H1 (cell line): ENCODE measurements around the gene NCK2. TPM values are rescaled to one million over a fixed set of nuclear protein-coding genes. Genes with fewer than 3 reads are reported as not detected.

ENCODE experiments used
- CTCF ChIA-PET: fragments of 300-600 bp; sonication (Branson Sonifier 250); formaldehyde crosslinking; loops from one replicate; lab custom pipeline; 2021; ENCODE audit not compliant: partially characterized antibody; lab: Charles Lee
- POLR2A ChIA-PET: fragments of 300-600 bp; sonication (Branson Sonifier 250); formaldehyde crosslinking; loops from one replicate; lab custom pipeline; 2021; ENCODE audit warnings: inconsistent platforms; ENCODE audit not compliant: partially characterized antibody; lab: Charles Lee
- DNase-seq, 2 experiments: peaks; one replicate each; pipeline versions ENCODE4 v3.0.0 to v3.0.0-alpha.2; 2010 to 2022; ENCODE audit warnings: low spot score in 2 of 2, low read depth in 1 of 2, mixed read lengths in 1 of 2
- FAIRE-seq: peaks from 2 replicates; lab custom pipeline; 2011; peaks lifted over from hg19 to GRCh38; lab: Jason Lieb, UNC
- H2AFZ ChIP-seq: 2 replicates; pipeline ENCODE4 v1.8.1; 2012; ENCODE audit warnings: low read length, inconsistent platforms
- H2AK5ac ChIP-seq: 2 replicates; pipeline ENCODE4 v1.6.1; 2013; ENCODE audit warnings: low read depth, low read length
- H2BK120ac ChIP-seq: replicated peaks from 2 replicates; pipeline ENCODE3; 2013; ENCODE audit warnings: low read depth, low read length, inconsistent platforms
- H2BK12ac ChIP-seq: 2 replicates; pipeline ENCODE4 v1.6.1; 2013; ENCODE audit warnings: low read depth, low read length
- H2BK15ac ChIP-seq: 2 replicates; pipeline ENCODE4 v1.6.1; 2013; ENCODE audit warnings: low read length
- H2BK20ac ChIP-seq: 2 replicates; pipeline ENCODE4 v1.6.1; 2013; ENCODE audit warnings: low read length
- H2BK5ac ChIP-seq: 2 replicates; pipeline ENCODE4 v1.6.1; 2013; ENCODE audit warnings: low read depth, low read length
- H3K14ac ChIP-seq: 2 replicates; pipeline ENCODE4 v1.6.1; 2013; ENCODE audit warnings: inconsistent platforms; ENCODE audit not compliant: insufficient read length
- H3K18ac ChIP-seq: 2 replicates; pipeline ENCODE4 v1.6.1; 2013; ENCODE audit warnings: low read length; ENCODE audit errors: extremely low read depth
- H3K23ac ChIP-seq: 2 replicates; pipeline ENCODE4 v1.6.1; 2013; ENCODE audit warnings: inconsistent platforms; ENCODE audit not compliant: insufficient read length
- H3K23me2 ChIP-seq: 2 replicates; pipeline ENCODE4 v1.6.1; 2013; ENCODE audit warnings: low read depth, low read length
- H3K27ac ChIP-seq: 2 replicates; pipeline ENCODE4 v1.6.1; 2011; ENCODE audit warnings: low read depth, low read length, inconsistent platforms
- H3K27me3 ChIP-seq, 4 experiments: replicated peaks in 1 of 4; 1 replicate in 1 of 4; 2 replicates in 3 of 4; pipeline versions ENCODE4 v1.6.1 to v1.8.1; 2011 to 2013; ENCODE audit warnings: low read length in 3 of 4, mild to moderate bottlenecking in 3 of 4, inconsistent platforms in 2 of 4, mixed read lengths in 2 of 4, moderate library complexity in 1 of 4; ENCODE audit not compliant: control insufficient read depth in 3 of 4, insufficient read depth in 3 of 4; ENCODE audit errors: extremely low read depth in 1 of 4
- H3K36me3 ChIP-seq, 4 experiments: 2 replicates each; pipeline versions ENCODE4 v1.6.1 to v1.8.1; 2011 to 2013; ENCODE audit warnings: mild to moderate bottlenecking in 4 of 4, low read length in 3 of 4, moderate library complexity in 2 of 4, control low read depth in 1 of 4, inconsistent platforms in 1 of 4; ENCODE audit not compliant: insufficient read depth in 4 of 4, control insufficient read depth in 2 of 4
- H3K4ac ChIP-seq: replicated peaks from 2 replicates; pipeline ENCODE3; 2013; ENCODE audit warnings: low read length, low read depth, mixed read lengths, inconsistent platforms; ENCODE audit not compliant: insufficient read length
- H3K4me1 ChIP-seq, 4 experiments: replicated peaks in 1 of 4; 1 replicate in 1 of 4; 2 replicates in 3 of 4; pipeline versions ENCODE4 v1.6.1 to v1.8.1; 2011 to 2013; ENCODE audit warnings: low read length in 3 of 4, inconsistent platforms in 2 of 4, mixed read lengths in 1 of 4; ENCODE audit not compliant: insufficient read depth in 4 of 4, control insufficient read depth in 3 of 4
- H3K4me2 ChIP-seq, 2 experiments: 2 replicates each; pipeline versions ENCODE4 v1.6.1 to v1.8.1; 2011 to 2013; ENCODE audit warnings: low read depth in 2 of 2, low read length in 2 of 2, control low read depth in 1 of 2, inconsistent platforms in 1 of 2, mild to moderate bottlenecking in 1 of 2; ENCODE audit not compliant: insufficient read depth in 1 of 2
- H3K4me3 ChIP-seq, 4 experiments: fragments of 200-600, 300-600 bp in 1 of 4; sonication (generic), shearing (Covaris generic), sonication (Bioruptor Twin) in 1 of 4; 2 replicates each; pipeline versions ENCODE4 v1.5.1 to v1.8.1; 2011 to 2016; ENCODE audit warnings: low read length in 4 of 4, low read depth in 3 of 4, control low read depth in 2 of 4, inconsistent platforms in 2 of 4, mild to moderate bottlenecking in 2 of 4, mixed read lengths in 1 of 4, moderate library complexity in 1 of 4; ENCODE audit not compliant: insufficient read depth in 2 of 4; ENCODE audit errors: extremely low read depth in 1 of 4
- H3K56ac ChIP-seq: replicated peaks from 2 replicates; pipeline ENCODE3; 2013; ENCODE audit warnings: low read depth, mild to moderate bottlenecking, mixed read lengths, low read length, inconsistent platforms; ENCODE audit not compliant: insufficient read length
- H3K79me1 ChIP-seq: 2 replicates; pipeline ENCODE4 v1.6.1; 2013; ENCODE audit warnings: low read depth, low read length, control low read depth
- H3K79me2 ChIP-seq, 2 experiments: 2 replicates each; pipeline versions ENCODE4 v1.6.1 to v1.8.1; 2012 to 2013; ENCODE audit warnings: low read length in 2 of 2, mild to moderate bottlenecking in 2 of 2, inconsistent platforms in 1 of 2; ENCODE audit not compliant: insufficient read depth in 2 of 2, control insufficient read depth in 1 of 2
- H3K9ac ChIP-seq, 4 experiments: replicated peaks in 1 of 4; 1 replicate in 1 of 4; 2 replicates in 3 of 4; pipeline versions ENCODE4 v1.6.1 to v1.8.1; 2011 to 2013; ENCODE audit warnings: low read depth in 3 of 4, low read length in 3 of 4, control low read depth in 2 of 4, mild to moderate bottlenecking in 2 of 4, moderate library complexity in 2 of 4, inconsistent platforms in 1 of 4; ENCODE audit errors: extremely low read depth in 1 of 4
- H3K9me3 ChIP-seq, 2 experiments: 2 replicates each; pipeline versions ENCODE4 v1.6.1 to v1.8.1; 2012 to 2013; ENCODE audit warnings: mild to moderate bottlenecking in 2 of 2, moderate library complexity in 2 of 2, control low read depth in 1 of 2, inconsistent platforms in 1 of 2, low read depth in 1 of 2, low read length in 1 of 2, mixed read lengths in 1 of 2; ENCODE audit not compliant: insufficient read depth in 2 of 2
- H4K20me1 ChIP-seq, 2 experiments: replicated peaks in 1 of 2; 2 replicates each; pipeline versions ENCODE3 to v1.8.1; 2011 to 2013; ENCODE audit warnings: inconsistent platforms in 2 of 2, low read length in 2 of 2, mild to moderate bottlenecking in 1 of 2; ENCODE audit not compliant: insufficient read depth in 2 of 2, control insufficient read depth in 1 of 2
- H4K5ac ChIP-seq: 2 replicates; pipeline ENCODE4 v1.6.1; 2013; ENCODE audit warnings: low read length, low read depth, mixed read lengths, inconsistent platforms; ENCODE audit not compliant: insufficient read length
- H4K8ac ChIP-seq: 2 replicates; pipeline ENCODE4 v1.8.0; 2013; ENCODE audit warnings: mild to moderate bottlenecking, moderate library complexity, low read length, inconsistent platforms; ENCODE audit not compliant: insufficient read depth; ENCODE audit errors: extremely low read depth
- H4K91ac ChIP-seq: replicated peaks from 2 replicates; pipeline ENCODE3; 2013; ENCODE audit warnings: low read length, mixed read lengths, inconsistent platforms; ENCODE audit not compliant: insufficient read length
- ATF3 ChIP-seq: IDR thresholded peaks from 2 replicates; pipeline ENCODE4 v1.6.1; 2011; ENCODE audit warnings: low read depth, mild to moderate bottlenecking, low read length; ENCODE audit not compliant: insufficient read depth
- CHD2 ChIP-seq: IDR thresholded peaks from 2 replicates; pipeline ENCODE4 v1.6.1; 2012; ENCODE audit warnings: low read length, improper control_type of control experiment
- CTBP2 ChIP-seq: IDR thresholded peaks from 2 replicates; pipeline ENCODE4 v1.7.0; 2011; ENCODE audit warnings: borderline replicate concordance, mild to moderate bottlenecking, moderate library complexity, mixed read lengths, low read length; ENCODE audit not compliant: insufficient read depth, insufficient read length
- EGR1 ChIP-seq: IDR thresholded peaks from 2 replicates; pipeline ENCODE4 v1.6.1; 2011; ENCODE audit warnings: low read depth, low read length, borderline replicate concordance
- GABPA ChIP-seq: IDR thresholded peaks from 2 replicates; pipeline ENCODE4 v1.6.1; 2011; ENCODE audit warnings: mild to moderate bottlenecking, low read length, moderate library complexity, borderline replicate concordance; ENCODE audit not compliant: insufficient read depth
- HDAC6 ChIP-seq: IDR thresholded peaks from one replicate; pipeline ENCODE4 v1.7.1; 2012; ENCODE audit warnings: low read depth, mild to moderate bottlenecking, inconsistent platforms, low read length, moderate library complexity
- JUN ChIP-seq: IDR thresholded peaks from 2 replicates; pipeline ENCODE4 v1.6.1; 2011; ENCODE audit warnings: low read depth, mild to moderate bottlenecking, improper control_type of control experiment, low read length
- MAX ChIP-seq: IDR thresholded peaks from 2 replicates; pipeline ENCODE4 v1.6.1; 2012; ENCODE audit warnings: inconsistent platforms
- NANOG ChIP-seq: IDR thresholded peaks from 2 replicates; pipeline ENCODE4 v1.6.1; 2011; ENCODE audit warnings: low read length, low read depth, mild to moderate bottlenecking, inconsistent platforms; ENCODE audit not compliant: insufficient read depth, poor library complexity, severe bottlenecking
- TCF12 ChIP-seq: IDR thresholded peaks from 2 replicates; pipeline ENCODE4 v1.6.1; 2011; ENCODE audit warnings: low read depth, mild to moderate bottlenecking, low read length
- USF2 ChIP-seq: IDR thresholded peaks from 2 replicates; pipeline ENCODE4 v1.6.1; 2011; ENCODE audit warnings: low read length, improper control_type of control experiment
- WGBS, 2 experiments: shearing (Covaris generic) in 1 of 2; methylation state at CpG; one replicate each; pipeline versions ENCODE4 v1.1.6 to v1.1.7; 2013 to 2015; ENCODE audit warnings: low lambda C conversion rate in 2 of 2, mixed read lengths in 2 of 2, inconsistent platforms in 1 of 2, low coverage in 1 of 2, missing lambda C conversion rate in 1 of 2; ENCODE audit not compliant: insufficient replicate concordance in 2 of 2, insufficient coverage in 1 of 2, insufficient read length in 1 of 2; ENCODE audit errors: extremely low coverage in 1 of 2, missing lambda C conversion rate in 1 of 2; 5-methylcytosine and 5-hydroxymethylcytosine counted together
- polyA plus RNA-seq, 7 experiments: library from polyadenylated mRNA; depleted of rRNA in 3 of 7; stranded (reverse) in 5 of 7; unstranded in 2 of 7; fragments of >200 nt in 5 of 7; fragments of 200-250 nt in 2 of 7; gene quantifications; 1 replicate in 5 of 7; 2 replicates in 1 of 7; 4 replicates in 1 of 7; pipeline versions ENCODE4 v1.2.1 to v1.2.3, GENCODE V29; 2011 to 2013; ENCODE audit warnings: missing spikeins in 2 of 7, mixed read lengths in 2 of 7
- total RNA-seq: library from RNA; stranded (reverse); fragmentation: NEBNext Ultra II Directional; extraction: Animal tissue kit (Norgen Biotek cat#: 25700); gene quantifications from 2 replicates; pipeline ENCODE4 v1.2.1, GENCODE V29; 2021

The NCK2 gene
- total and polyA plus RNA-seq, 2 of the 8 experiments (the other 6 are each of a cell fraction or from before 2014, with no cell fraction given), result 30.3 to 65.7 TPM

GRCh38 chr2:105870062-105870461 is 125.3 kb downstream of the NCK2 start:
- peaks cover 2 to 10% of the 10 kb centered on the region in 2 experiments for H4K20me1 ChIP-seq
- no peak overlapping the region for H4K5ac ChIP-seq
- peaks cover 0 to 12% (median 8%) of the 10 kb centered on the region in 4 experiments; a peak in 6 of 7 replicates for H3K4me1 ChIP-seq
- H3K27ac ChIP-seq, result no peak overlapping the region
- TF ChIP-seq GABPA, result no peak
- no peak for TF ChIP-seq MAX
- TF ChIP-seq USF2, result no peak
- TF ChIP-seq ATF3, result no peak
- TF ChIP-seq CHD2, result no peak
- no peak for TF ChIP-seq NANOG
- no peak for TF ChIP-seq TCF12
- no peak for TF ChIP-seq HDAC6
- no peak for TF ChIP-seq JUN
- no peak for TF ChIP-seq CTBP2
- no peak for TF ChIP-seq EGR1
- no peak overlapping the region for H2BK12ac ChIP-seq
- H3K27me3 ChIP-seq, result no peaks in the 10 kb centered on the region
- H2BK120ac ChIP-seq, result no peak overlapping the region
- no peak overlapping the region for H3K56ac ChIP-seq
- POLR2A ChIA-PET, result no interaction called here
- no peak overlapping the region for H3K9ac ChIP-seq
- H2BK15ac ChIP-seq, result no peak overlapping the region
- FAIRE-seq (no peak), DNase-seq (no peak)
- H3K4ac ChIP-seq, result no peak overlapping the region
- WGBS, 2 experiments, result 92% methylated on average over 4 of the region's 4 CpGs; no CpG with 5 or more reads in 1 of the 2 experiments
- H2AK5ac ChIP-seq, result no peak overlapping the region
- H3K4me2 ChIP-seq, result no peak overlapping the region
- peaks cover 0 to 54% of the 10 kb centered on the region in 2 experiments; a peak in 2 of 4 replicates for H3K79me2 ChIP-seq
- peaks cover 8% of the 10 kb centered on the region; the same call in 1 of the 2 replicates for H3K79me1 ChIP-seq
- H3K18ac ChIP-seq, result no peak overlapping the region
- H3K36me3 ChIP-seq, result no peaks in the 10 kb centered on the region
- no peak overlapping the region for H3K23ac ChIP-seq
- H3K9me3 ChIP-seq, result no peaks in the 10 kb centered on the region
- CTCF ChIA-PET, result no interaction called here
- H2AFZ ChIP-seq, result no peak overlapping the region
- H4K91ac ChIP-seq, result no peak overlapping the region
- no peak overlapping the region for H4K8ac ChIP-seq
- no peak overlapping the region for H3K4me3 ChIP-seq
- H3K14ac ChIP-seq, result no peak overlapping the region
- no peak overlapping the region for H2BK20ac ChIP-seq
- no peak overlapping the region for H2BK5ac ChIP-seq
- H3K23me2 ChIP-seq, result no peaks in the 10 kb centered on the region
